ENCODE results near the gene PACRG.
"Not testable (repeated sequence)": the region's sequence is repeated elsewhere in the genome, so short reads cannot be mapped to it uniquely, and the experiment has no call there.

The PACRG gene

GRCh38 chr6:163298079-163298830 lies 570.5 kb downstream of the PACRG start:
- no peak for DNase-seq

GRCh38 chr6:163300838-163301237 lies 573.1 kb downstream of the PACRG start:
- no peak for DNase-seq

GRCh38 chr6:163301726-163302635 lies 574.2 kb downstream of the PACRG start:
- no peak for DNase-seq

- DNase-seq, result no peak
These were observed 575.0 kb downstream of the PACRG start for GRCh38 chr6:163302747-163303146.

- no peak for DNase-seq
These were observed 578.2 kb downstream of the PACRG start for GRCh38 chr6:163306000-163306399.

- no peak for DNase-seq
These were observed 581.1 kb downstream of the PACRG start for GRCh38 chr6:163308629-163309440.

- DNase-seq, result no peak
These were observed 581.8 kb downstream of the PACRG start for GRCh38 chr6:163309491-163310026.

GRCh38 chr6:163310096-163310972 lies 582.6 kb downstream of the PACRG start:
- no peak for DNase-seq

GRCh38 chr6:163310973-163311383 lies 583.2 kb downstream of the PACRG start:
- DNase-seq, result no peak

GRCh38 chr6:163311830-163312229 lies 584.1 kb downstream of the PACRG start:
- DNase-seq, result no peak

GRCh38 chr6:163313566-163313965 lies 585.8 kb downstream of the PACRG start:
- DNase-seq, result no peak

GRCh38 chr6:163313981-163314380 lies 586.2 kb downstream of the PACRG start:
- DNase-seq, result no peak

GRCh38 chr6:163314791-163315470 lies 587.2 kb downstream of the PACRG start:
- DNase-seq, result no peak

GRCh38 chr6:163316866-163317495 lies 589.2 kb downstream of the PACRG start:
- not testable (repeated sequence) for DNase-seq

- DNase-seq, result no peak
These were observed 590.5 kb downstream of the PACRG start for GRCh38 chr6:163318071-163318786.

GRCh38 chr6:163319609-163320366 lies 592.0 kb downstream of the PACRG start:
- no peak for DNase-seq

GRCh38 chr6:163320402-163320801 lies 592.6 kb downstream of the PACRG start:
- DNase-seq, result no peak

- no peak for DNase-seq
These were observed 593.0 kb downstream of the PACRG start for GRCh38 chr6:163320804-163321203.

GRCh38 chr6:163321717-163322116 lies 593.9 kb downstream of the PACRG start:
- no peak for DNase-seq

All from GF-D8 (cell line).